IMR-90 (cell line): ENCODE measurements around the gene TCIRG1. TPM values are rescaled to one million over a fixed set of nuclear protein-coding genes. Genes with fewer than 3 reads are reported as not detected.

Source experiments
- ATAC-seq: fragments of 200-7000 bp; cut with Tn5 transposase; 2 replicates; pipeline ENCODE4 v1.9.1; 2020; ENCODE audit warnings: low read depth, mild to moderate bottlenecking, moderate library complexity
- BruUV-seq: library from RNA; stranded (reverse); fragments of 400-500 nt; replicated peaks from 2 replicates; lab custom pipeline; 2021; lab: Mats Ljungman, UMichigan
- CTCF ChIA-PET: fragments of 300-600 bp; formaldehyde crosslinking; extraction: SDS; loops from one replicate; lab custom pipeline; 2021; ENCODE audit warnings: antibody characterized with exemption; lab: Yijun Ruan, JAX
- POLR2A ChIA-PET: fragments of 300-600 bp; sonication (Branson Sonifier 250); formaldehyde crosslinking; loops from one replicate; lab custom pipeline; 2022; ENCODE audit warnings: antibody characterized with exemption; ENCODE audit not compliant: unreplicated experiment; lab: Charles Lee
- DNase-seq: peaks from one replicate; pipeline ENCODE4 v3.0.0; 2013
- H2AFZ ChIP-seq: replicated peaks from 2 replicates; pipeline ENCODE3; 2013; ENCODE audit warnings: low read length, mild to moderate bottlenecking; ENCODE audit not compliant: poor library complexity
- H2AK5ac ChIP-seq: 2 replicates; pipeline ENCODE4 v1.6.1; 2013; ENCODE audit warnings: low read depth, low read length, inconsistent platforms
- H2AK9ac ChIP-seq: replicated peaks from 2 replicates; pipeline ENCODE3; 2013; ENCODE audit warnings: mild to moderate bottlenecking, low read depth, low read length, moderate library complexity; ENCODE audit not compliant: poor library complexity
- H2BK120ac ChIP-seq: 2 replicates; pipeline ENCODE4 v1.6.1; 2013; ENCODE audit warnings: low read depth, low read length, inconsistent platforms
- H2BK15ac ChIP-seq: 3 replicates; pipeline ENCODE4 v1.6.1; 2013; ENCODE audit warnings: low read depth, low read length, inconsistent platforms
- H2BK20ac ChIP-seq: 2 replicates; pipeline ENCODE4 v1.6.1; 2013; ENCODE audit warnings: low read depth, mild to moderate bottlenecking, inconsistent platforms, low read length, moderate library complexity
- H2BK5ac ChIP-seq: 2 replicates; pipeline ENCODE4 v1.6.1; 2013; ENCODE audit warnings: mild to moderate bottlenecking, low read depth, low read length, inconsistent platforms; ENCODE audit not compliant: poor library complexity, severe bottlenecking
- H3K14ac ChIP-seq: replicated peaks from 2 replicates; pipeline ENCODE4 v1.6.1; 2013; ENCODE audit warnings: low read depth, low read length, inconsistent platforms
- H3K18ac ChIP-seq: 2 replicates; pipeline ENCODE4 v1.6.1; 2013; ENCODE audit warnings: low read depth, low read length, control low read depth
- H3K23ac ChIP-seq: 2 replicates; pipeline ENCODE4 v1.6.1; 2013; ENCODE audit warnings: low read depth, low read length, inconsistent platforms
- H3K27ac ChIP-seq: 2 replicates; pipeline ENCODE4 v1.5.1; 2013; ENCODE audit warnings: mild to moderate bottlenecking, control low read depth, low read length; ENCODE audit not compliant: insufficient read depth
- H3K27me3 ChIP-seq: 2 replicates; pipeline ENCODE4 v1.6.1; 2013; ENCODE audit warnings: low read length; ENCODE audit not compliant: control insufficient read depth, insufficient read depth
- H3K36me3 ChIP-seq: 2 replicates; pipeline ENCODE4 v1.6.1; 2013; ENCODE audit warnings: low read length, mixed read lengths; ENCODE audit not compliant: control insufficient read depth, insufficient read depth
- H3K4ac ChIP-seq: 2 replicates; pipeline ENCODE4 v1.6.1; 2013; ENCODE audit warnings: low read depth, low read length, inconsistent platforms
- H3K4me1 ChIP-seq: 2 replicates; pipeline ENCODE4 v1.6.1; 2013; ENCODE audit warnings: low read length, mixed read lengths; ENCODE audit not compliant: control insufficient read depth, insufficient read depth
- H3K4me2 ChIP-seq: 2 replicates; pipeline ENCODE4 v1.6.1; 2013; ENCODE audit warnings: low read depth, mild to moderate bottlenecking, control low read depth, low read length, moderate library complexity
- H3K4me3 ChIP-seq: 2 replicates; pipeline ENCODE4 v1.5.1; 2013; ENCODE audit warnings: low read depth, mild to moderate bottlenecking, control low read depth, low read length, moderate library complexity; ENCODE audit not compliant: insufficient read depth
- H3K56ac ChIP-seq: 2 replicates; pipeline ENCODE4 v1.6.1; 2013; ENCODE audit warnings: low read length, inconsistent platforms; ENCODE audit not compliant: insufficient read depth; ENCODE audit errors: extremely low read depth
- H3K79me1 ChIP-seq, 2 experiments: 2 replicates each; pipeline ENCODE4 v1.6.1; 2013; ENCODE audit warnings: low read length in 2 of 2, inconsistent platforms in 1 of 2, low read depth in 1 of 2
- H3K9ac ChIP-seq: 2 replicates; pipeline ENCODE4 v1.6.1; 2013; ENCODE audit warnings: low read depth, low read length, control low read depth
- H3K9me1 ChIP-seq: 2 replicates; pipeline ENCODE4 v1.6.1; 2013; ENCODE audit warnings: low read length, inconsistent platforms; ENCODE audit not compliant: insufficient read depth
- H3K9me3 ChIP-seq: 2 replicates; pipeline ENCODE4 v1.6.1; 2013; ENCODE audit warnings: low read length; ENCODE audit not compliant: control insufficient read depth, insufficient read depth
- H4K20me1 ChIP-seq: 2 replicates; pipeline ENCODE4 v1.6.1; 2013; ENCODE audit warnings: low read length, inconsistent platforms; ENCODE audit not compliant: insufficient read depth
- H4K5ac ChIP-seq: 2 replicates; pipeline ENCODE4 v1.6.1; 2013; ENCODE audit warnings: mild to moderate bottlenecking, low read depth, low read length, control low read depth
- H4K8ac ChIP-seq, 2 experiments: 2 replicates each; pipeline ENCODE4 v1.6.1; 2013; ENCODE audit warnings: low read depth in 2 of 2, low read length in 2 of 2, control low read depth in 1 of 2, inconsistent platforms in 1 of 2
- H4K91ac ChIP-seq: 2 replicates; pipeline ENCODE4 v1.6.1; 2013; ENCODE audit warnings: low read depth, low read length, inconsistent platforms; ENCODE audit not compliant: insufficient read depth
- BHLHE40 ChIP-seq: fragments of 150-350 bp; IDR thresholded peaks from 2 replicates; pipeline ENCODE4 v1.6.1; 2016; ENCODE audit warnings: mild to moderate bottlenecking, low read depth, low read length
- CEBPB ChIP-seq: IDR thresholded peaks from 2 replicates; pipeline ENCODE4 v1.6.1; 2012; ENCODE audit warnings: low read depth, low read length, improper control_type of control experiment
- CHD1 ChIP-seq: IDR thresholded peaks from 2 replicates; pipeline ENCODE4 v1.6.1; 2012; ENCODE audit warnings: low read depth, low read length, improper control_type of control experiment
- FOS ChIP-seq: fragments of 150-350 bp; IDR thresholded peaks from 2 replicates; pipeline ENCODE4 v1.6.1; 2016; ENCODE audit warnings: low read depth, low read length
- MAFK ChIP-seq: IDR thresholded peaks from 2 replicates; pipeline ENCODE4 v1.6.1; 2012; ENCODE audit warnings: low read depth, low read length, improper control_type of control experiment
- MAZ ChIP-seq: IDR thresholded peaks from 2 replicates; pipeline ENCODE4 v1.6.1; 2012; ENCODE audit warnings: low read depth, mild to moderate bottlenecking, low read length, improper control_type of control experiment, moderate library complexity, borderline replicate concordance
- MXI1 ChIP-seq: IDR thresholded peaks from 2 replicates; pipeline ENCODE4 v1.6.1; 2012; ENCODE audit warnings: low read depth, mild to moderate bottlenecking, low read length, moderate library complexity, borderline replicate concordance
- NFE2L2 ChIP-seq: fragments of 150-350 bp; IDR thresholded peaks from 2 replicates; pipeline ENCODE4 v1.6.1; 2016; ENCODE audit warnings: low read depth, mild to moderate bottlenecking, low read length
- POLR2A ChIP-seq: IDR thresholded peaks from 2 replicates; pipeline ENCODE4 v1.6.1; 2012; ENCODE audit warnings: mild to moderate bottlenecking, low read depth, low read length
- RAD21 ChIP-seq: IDR thresholded peaks from 2 replicates; pipeline ENCODE4 v1.6.1; 2012; ENCODE audit warnings: low read length, improper control_type of control experiment
- RCOR1 ChIP-seq: IDR thresholded peaks from 2 replicates; pipeline ENCODE4 v1.6.1; 2012; ENCODE audit warnings: mild to moderate bottlenecking, low read length, improper control_type of control experiment; ENCODE audit not compliant: insufficient replicate concordance
- RFX5 ChIP-seq: IDR thresholded peaks from 2 replicates; pipeline ENCODE4 v1.8.0; 2012; ENCODE audit warnings: low read depth, mild to moderate bottlenecking, low read length, moderate library complexity
- SMC3 ChIP-seq: fragments of 150-350 bp; IDR thresholded peaks from 2 replicates; pipeline ENCODE4 v1.6.1; 2016; ENCODE audit warnings: low read depth, mild to moderate bottlenecking, antibody characterized with exemption, low read length, moderate library complexity
- WGBS, 2 experiments: methylation state at CpG; one replicate each; pipeline versions ENCODE4 v1.1.5 to v1.1.7; 2013; ENCODE audit warnings: missing lambda C conversion rate in 2 of 2; ENCODE audit not compliant: insufficient read length in 1 of 2; ENCODE audit errors: extremely low coverage in 2 of 2; 5-methylcytosine and 5-hydroxymethylcytosine counted together
- dilution Hi-C: fragments of 300-500 bp; cut with HindIII; formaldehyde crosslinking; loops from one replicate; pipeline ENCODE4 v1.14.3; 2018; ENCODE audit warnings: low sequenced_read_pairs; ENCODE audit not compliant: unreplicated experiment
- in situ Hi-C: fragments of 300-500 bp; cut with MboI; formaldehyde crosslinking; loops from 3 replicates; pipeline ENCODE4 v1.14.3; 2019; ENCODE audit warnings: low sequenced_read_pairs, inconsistent platforms, mixed read lengths
- intact Hi-C: fragments of 100-400 bp; cut with micrococcal nuclease; formaldehyde crosslinking; loops from 2 replicates; pipeline ENCODE4 v1.10.0; 2022
- polyA plus RNA-seq, 3 experiments: library from polyadenylated mRNA; depleted of rRNA; stranded (reverse); fragments of >200 nt; gene quantifications; 2 replicates each; pipeline ENCODE4 v1.2.3, GENCODE V29; 2012; ENCODE audit warnings: low replicate concordance in 1 of 3
- total RNA-seq: library from RNA; depleted of rRNA; stranded (reverse); fragments of >200 nt; gene quantifications from 2 replicates; pipeline ENCODE4 v1.2.3, GENCODE V29; 2012
- TF ChIP-seq, protein P1 (sequence below): fragments of 150-350 bp; IDR thresholded peaks from 2 replicates; pipeline ENCODE4 v1.6.1; 2017; ENCODE audit warnings: mild to moderate bottlenecking, antibody characterized with exemption, low read length, low read depth
- TF ChIP-seq, protein P2 (sequence below): conservative IDR thresholded peaks from 2 replicates; pipeline ENCODE4 v1.5.1; 2012; ENCODE audit warnings: mild to moderate bottlenecking, low read depth, low read length, improper control_type of control experiment

Gene TCIRG1
- total and polyA plus RNA-seq, 2 of the 4 experiments (the other 2 are of a cell fraction): 25.3 to 117 TPM

- Histone ChIP-seq H3K4ac (no peak overlapping the region), H3K36me3 (peaks cover 67% of the 10 kb centered on the region), H3K23ac (no peak overlapping the region), H3K4me1 (peaks cover 5% of the 10 kb centered on the region), H4K20me1 (no peaks in the 10 kb centered on the region; the same call in none of the 2 replicates), H3K9ac (no peak overlapping the region), H2BK15ac (no peak overlapping the region), H3K4me3 (no peak overlapping the region), H4K8ac (no peak overlapping the region), H2BK5ac (no peak overlapping the region), H3K56ac (no peak overlapping the region), H4K5ac (no peak overlapping the region), H4K91ac (no peak overlapping the region), H3K4me2 (no peak overlapping the region), H2BK120ac (no peak overlapping the region), H3K27ac (no peak overlapping the region), H2AK5ac (no peak overlapping the region), H2AK9ac (no peak overlapping the region), H3K14ac (no peak overlapping the region), H3K9me1 (no peaks in the 10 kb centered on the region), H2AFZ (no peak overlapping the region), H3K27me3 (no peaks in the 10 kb centered on the region), H2BK20ac (no peak overlapping the region), H3K9me3 (no peaks in the 10 kb centered on the region), H3K18ac (no peak overlapping the region), H3K79me1 (peaks cover 0 to 18% of the 10 kb centered on the region in 2 experiments; a peak in 3 of 4 replicates)
- intact Hi-C loops: no loop called here
- no peak for DNase-seq
- ChIA-PET POLR2A (no interaction called here), CTCF (no interaction called here)
- in situ Hi-C loops: no loop called here
- dilution Hi-C loops: no loop called here
- WGBS, 2 experiments: 79% methylated on average over 21 of the region's 37 CpGs; no CpG with 5 or more reads in 1 of the 2 experiments
- no peak for ATAC-seq
- BruUV-seq: no TSS peak
- TF ChIP-seq MXI1 (no peak), BHLHE40 (no peak), FOS (no peak), CHD1 (no peak), NFE2L2 (no peak), CEBPB (no peak), MAZ (no peak), RCOR1 (no peak), RAD21 (no peak), MAFK (no peak), POLR2A (no peak), RFX5 (no peak), SMC3 (no peak)
- TF ChIP-seq, protein P1, sequence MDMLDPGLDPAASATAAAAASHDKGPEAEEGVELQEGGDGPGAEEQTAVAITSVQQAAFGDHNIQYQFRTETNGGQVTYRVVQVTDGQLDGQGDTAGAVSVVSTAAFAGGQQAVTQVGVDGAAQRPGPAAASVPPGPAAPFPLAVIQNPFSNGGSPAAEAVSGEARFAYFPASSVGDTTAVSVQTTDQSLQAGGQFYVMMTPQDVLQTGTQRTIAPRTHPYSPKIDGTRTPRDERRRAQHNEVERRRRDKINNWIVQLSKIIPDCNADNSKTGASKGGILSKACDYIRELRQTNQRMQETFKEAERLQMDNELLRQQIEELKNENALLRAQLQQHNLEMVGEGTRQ: no peak
- TF ChIP-seq, protein P2, sequence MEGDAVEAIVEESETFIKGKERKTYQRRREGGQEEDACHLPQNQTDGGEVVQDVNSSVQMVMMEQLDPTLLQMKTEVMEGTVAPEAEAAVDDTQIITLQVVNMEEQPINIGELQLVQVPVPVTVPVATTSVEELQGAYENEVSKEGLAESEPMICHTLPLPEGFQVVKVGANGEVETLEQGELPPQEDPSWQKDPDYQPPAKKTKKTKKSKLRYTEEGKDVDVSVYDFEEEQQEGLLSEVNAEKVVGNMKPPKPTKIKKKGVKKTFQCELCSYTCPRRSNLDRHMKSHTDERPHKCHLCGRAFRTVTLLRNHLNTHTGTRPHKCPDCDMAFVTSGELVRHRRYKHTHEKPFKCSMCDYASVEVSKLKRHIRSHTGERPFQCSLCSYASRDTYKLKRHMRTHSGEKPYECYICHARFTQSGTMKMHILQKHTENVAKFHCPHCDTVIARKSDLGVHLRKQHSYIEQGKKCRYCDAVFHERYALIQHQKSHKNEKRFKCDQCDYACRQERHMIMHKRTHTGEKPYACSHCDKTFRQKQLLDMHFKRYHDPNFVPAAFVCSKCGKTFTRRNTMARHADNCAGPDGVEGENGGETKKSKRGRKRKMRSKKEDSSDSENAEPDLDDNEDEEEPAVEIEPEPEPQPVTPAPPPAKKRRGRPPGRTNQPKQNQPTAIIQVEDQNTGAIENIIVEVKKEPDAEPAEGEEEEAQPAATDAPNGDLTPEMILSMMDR: no peak
Observed at GRCh38 chr11:68047437-68048290, 8.8 kb downstream of the TCIRG1 start.
